Measurements from ENCODE around the gene ZCCHC24.

The ZCCHC24 gene

DNA sequence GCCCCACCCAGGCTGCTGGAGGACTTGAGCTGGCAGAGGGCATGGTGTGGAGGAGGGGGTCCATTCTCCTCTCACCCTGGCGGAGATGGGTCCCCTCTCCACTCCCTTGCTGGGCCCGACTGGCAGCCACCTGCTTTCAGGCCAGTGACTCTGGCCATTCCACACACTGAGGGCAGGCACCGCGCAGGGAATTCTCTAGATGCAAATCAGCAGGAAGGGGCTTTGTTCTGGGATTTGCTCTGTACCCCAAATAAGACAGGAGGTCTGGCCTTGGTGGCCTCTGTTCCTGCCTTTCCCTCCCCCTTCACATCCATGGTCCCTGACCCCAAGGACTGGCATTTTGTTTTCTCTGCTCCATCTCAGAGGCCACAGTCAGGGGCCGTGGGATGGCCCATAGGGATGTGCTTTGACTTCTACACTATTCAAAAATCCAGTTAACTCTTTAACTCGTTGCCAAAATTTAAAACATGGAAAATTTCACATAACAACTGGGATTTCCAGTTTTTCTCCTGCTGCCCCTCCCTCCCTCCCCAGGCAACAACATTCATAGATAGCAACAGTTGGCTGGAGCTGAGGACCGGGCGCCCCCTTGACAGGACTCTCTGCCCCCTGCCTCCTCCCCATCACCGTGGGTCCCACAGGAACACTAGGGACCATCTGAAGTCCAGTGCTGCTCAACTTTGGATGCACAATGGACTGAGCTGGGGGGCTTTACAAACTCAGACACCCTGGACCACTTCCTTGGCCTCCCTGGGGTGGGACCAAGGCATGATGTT, 64.3 kb downstream of the ZCCHC24 start:
- TF ChIP-seq, protein P1, sequence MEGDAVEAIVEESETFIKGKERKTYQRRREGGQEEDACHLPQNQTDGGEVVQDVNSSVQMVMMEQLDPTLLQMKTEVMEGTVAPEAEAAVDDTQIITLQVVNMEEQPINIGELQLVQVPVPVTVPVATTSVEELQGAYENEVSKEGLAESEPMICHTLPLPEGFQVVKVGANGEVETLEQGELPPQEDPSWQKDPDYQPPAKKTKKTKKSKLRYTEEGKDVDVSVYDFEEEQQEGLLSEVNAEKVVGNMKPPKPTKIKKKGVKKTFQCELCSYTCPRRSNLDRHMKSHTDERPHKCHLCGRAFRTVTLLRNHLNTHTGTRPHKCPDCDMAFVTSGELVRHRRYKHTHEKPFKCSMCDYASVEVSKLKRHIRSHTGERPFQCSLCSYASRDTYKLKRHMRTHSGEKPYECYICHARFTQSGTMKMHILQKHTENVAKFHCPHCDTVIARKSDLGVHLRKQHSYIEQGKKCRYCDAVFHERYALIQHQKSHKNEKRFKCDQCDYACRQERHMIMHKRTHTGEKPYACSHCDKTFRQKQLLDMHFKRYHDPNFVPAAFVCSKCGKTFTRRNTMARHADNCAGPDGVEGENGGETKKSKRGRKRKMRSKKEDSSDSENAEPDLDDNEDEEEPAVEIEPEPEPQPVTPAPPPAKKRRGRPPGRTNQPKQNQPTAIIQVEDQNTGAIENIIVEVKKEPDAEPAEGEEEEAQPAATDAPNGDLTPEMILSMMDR (IDR thresholded peaks at IDR 0.05; ENCODE audit: low read depth, low read length), result no peak
- no peak overlapping the region for H3K4me3 ChIP-seq (ENCODE audit: low read depth, low read length)

DNA sequence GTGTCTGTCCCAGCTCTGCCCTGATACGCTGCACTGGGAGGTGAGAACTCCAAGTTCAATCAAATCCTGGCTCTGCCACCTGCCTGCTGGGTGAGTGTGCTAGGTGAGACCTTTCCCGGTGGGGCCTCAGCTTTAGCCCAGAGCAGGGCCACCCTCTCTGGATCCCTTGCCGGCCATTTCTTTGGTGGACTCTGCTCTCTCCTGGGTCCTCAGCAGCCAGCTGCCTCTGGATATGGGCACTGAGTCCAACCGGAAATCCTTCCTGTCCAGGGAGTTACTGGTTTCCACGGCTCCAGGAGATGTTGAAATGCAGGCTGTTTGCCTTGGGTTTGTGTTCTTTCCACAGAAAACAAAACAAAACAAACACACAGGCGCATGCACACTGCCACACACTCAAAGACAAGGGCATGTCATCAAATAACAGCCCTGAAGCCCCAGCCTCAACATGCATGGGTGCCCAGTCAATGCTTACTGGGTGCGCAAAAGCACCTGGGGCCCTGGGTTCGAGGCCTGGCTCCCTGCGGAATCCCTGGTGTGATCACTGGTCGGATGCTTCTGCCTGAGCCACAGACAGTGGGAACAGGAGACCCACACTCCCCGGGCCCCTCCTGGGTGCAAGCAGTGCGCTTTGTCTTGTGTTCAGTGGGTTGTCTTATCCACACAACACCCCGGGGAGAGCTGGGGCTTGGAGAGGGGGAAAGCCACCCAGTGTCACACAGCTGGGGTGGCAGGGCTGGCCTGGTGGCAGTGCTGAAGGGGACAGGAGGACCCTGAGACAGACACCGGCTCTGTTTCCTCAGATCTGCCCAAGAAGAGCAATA, 65.1 kb downstream of the ZCCHC24 start:
- TF ChIP-seq, protein P1 (IDR thresholded peaks at IDR 0.05; ENCODE audit: low read depth, low read length), result no peak

DNA sequence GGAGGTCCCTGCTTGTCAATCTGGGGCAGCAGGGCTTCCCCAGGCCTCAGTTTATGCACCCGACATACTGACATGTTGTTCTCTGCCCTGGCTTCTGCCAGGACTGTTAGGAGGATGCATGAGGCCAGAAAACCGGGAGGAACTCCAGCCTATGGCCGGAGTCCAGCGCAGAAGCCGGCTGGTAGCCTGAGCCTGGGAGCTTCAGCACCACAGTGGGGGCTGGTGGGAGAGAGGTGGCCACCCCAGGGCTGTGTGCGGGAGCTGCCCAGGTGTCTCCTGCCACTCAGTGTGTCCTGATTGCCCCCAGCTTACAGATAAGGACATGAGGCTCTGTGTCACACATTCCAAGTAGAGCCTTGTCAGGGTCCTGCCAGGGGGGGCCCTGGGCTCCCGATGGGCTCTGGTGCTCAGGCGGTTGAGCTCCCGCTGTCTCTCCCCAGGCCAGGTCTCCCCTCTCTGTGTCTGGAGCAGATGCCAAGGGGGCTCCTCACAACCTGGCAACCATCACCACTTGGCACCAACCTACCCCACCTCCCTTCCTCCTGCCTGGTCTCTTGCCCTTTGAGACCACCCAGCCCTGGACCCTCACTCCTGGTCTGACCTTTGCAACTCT, 65.8 kb downstream of the ZCCHC24 start:
- TF ChIP-seq, protein P1 (IDR thresholded peaks at IDR 0.05; ENCODE audit: low read depth, low read length), result no peak
- H3K4me3 ChIP-seq (ENCODE audit: low read depth, low read length), result no peak overlapping the region

More for the DNA sequence above, 65.1 kb downstream of the ZCCHC24 start:
- no peak overlapping the region for H3K4me3 ChIP-seq (ENCODE audit: low read depth, low read length)

DNA sequence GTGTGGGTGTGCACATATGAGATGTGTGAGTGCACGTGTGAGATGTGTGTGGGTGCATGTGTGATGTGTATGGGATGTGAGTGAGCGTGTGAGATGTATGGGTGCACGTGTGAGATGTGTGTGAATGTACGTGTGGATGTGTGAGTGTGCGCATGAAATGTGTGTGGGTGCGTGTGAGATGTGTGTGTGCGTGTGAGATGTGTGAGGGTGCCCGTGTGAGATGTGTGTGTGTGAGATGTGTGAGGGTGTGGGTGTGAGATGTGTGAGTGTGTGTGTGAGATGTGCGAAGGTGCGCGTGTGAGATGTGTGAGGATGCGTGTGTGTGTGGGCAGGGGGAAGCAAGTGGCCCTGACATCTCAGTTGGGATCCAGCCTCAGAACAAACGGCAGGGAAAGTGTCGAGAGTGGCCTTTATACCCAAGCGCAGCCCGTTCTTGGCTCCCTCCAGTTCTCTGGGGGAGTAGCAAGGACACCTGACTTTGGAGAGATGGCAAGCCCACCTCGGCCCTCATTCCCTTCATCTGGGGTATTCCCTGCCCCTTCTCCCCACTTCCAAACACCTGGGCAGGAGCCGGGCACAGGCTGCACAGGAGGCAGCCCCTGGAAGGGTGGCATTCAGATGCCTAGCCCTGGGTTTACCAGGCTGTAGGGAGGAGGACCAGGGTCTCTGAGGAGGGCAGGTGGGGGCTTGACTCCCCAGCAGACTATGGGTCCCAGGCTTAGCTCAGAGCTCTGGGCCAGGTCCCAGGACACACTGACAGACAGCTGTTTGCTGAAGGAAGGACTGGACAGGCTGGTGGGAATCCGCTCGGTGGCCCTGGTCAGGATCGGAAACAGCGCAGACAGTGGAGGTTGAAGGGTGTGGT, 66.5 kb downstream of the ZCCHC24 start:
- TF ChIP-seq, protein P1 (IDR thresholded peaks at IDR 0.05; ENCODE audit: low read depth, low read length), result no peak
- no peak overlapping the region for H3K4me3 ChIP-seq (ENCODE audit: low read depth, low read length)

DNA sequence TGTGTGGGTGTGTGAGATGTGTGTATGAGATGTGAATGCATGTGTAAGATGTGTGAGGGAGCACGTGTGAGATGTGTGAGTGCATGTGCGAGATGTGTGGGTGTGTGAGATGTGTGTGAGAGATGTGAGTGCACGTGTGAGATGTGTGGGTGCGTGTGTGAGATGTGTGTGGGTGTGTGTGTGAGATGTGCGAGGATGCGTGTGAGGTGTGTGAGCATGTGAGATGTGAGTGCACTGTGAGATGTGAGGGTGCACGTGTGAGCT, 67.1 kb downstream of the ZCCHC24 start:
- no peak overlapping the region for H3K4me3 ChIP-seq (ENCODE audit: low read depth, low read length)
- TF ChIP-seq, protein P1 (IDR thresholded peaks at IDR 0.05; ENCODE audit: low read depth, low read length), result no peak

DNA sequence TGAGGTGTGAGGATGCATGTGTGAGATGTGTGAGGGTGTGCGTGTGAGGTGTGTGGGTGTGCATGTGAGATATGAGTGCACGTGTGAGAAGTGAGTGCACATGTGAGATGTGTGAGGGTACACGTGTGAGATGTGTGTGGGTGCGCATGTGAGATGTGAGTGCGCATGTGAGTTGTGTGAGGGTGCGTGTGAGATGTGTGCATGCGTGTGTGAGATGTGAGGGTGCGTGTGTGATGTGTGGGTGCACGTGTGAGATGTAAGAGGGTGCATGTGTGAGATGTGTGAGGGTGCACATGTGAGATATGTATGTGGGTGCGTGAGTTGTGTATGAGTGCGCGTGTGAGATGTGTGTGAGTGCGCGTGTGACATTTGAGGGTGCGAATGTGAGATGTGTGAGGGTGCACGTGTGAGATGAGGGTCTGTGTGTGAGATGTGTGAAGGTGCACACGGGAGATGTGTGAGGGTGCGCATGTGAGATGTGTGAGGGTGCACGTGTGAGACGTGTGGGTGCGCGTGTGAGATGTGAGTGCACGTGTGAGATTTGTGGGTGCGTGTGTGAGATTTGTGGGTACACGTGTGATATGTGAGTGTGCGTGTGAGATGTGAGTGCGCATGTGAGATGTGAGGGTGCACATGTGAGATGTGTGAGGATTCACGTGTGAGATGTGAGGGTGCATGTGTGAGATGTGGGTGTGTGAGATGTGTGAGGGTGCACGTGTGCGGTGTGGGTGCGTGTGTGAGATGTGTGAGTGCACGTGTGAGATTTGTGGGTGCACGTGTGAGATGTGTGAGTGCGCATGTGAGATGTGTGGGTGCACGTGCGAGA, 67.7 kb downstream of the ZCCHC24 start:
- H3K4me3 ChIP-seq (ENCODE audit: low read depth, low read length), result no peak overlapping the region
- TF ChIP-seq, protein P1 (IDR thresholded peaks at IDR 0.05; ENCODE audit: low read depth, low read length), result no peak

Measured in WI38 (cell line).